GM19455 (cell line): Measurements from ENCODE around the gene SGCA.

Experiments
- ATAC-seq: cut with Tn5 transposase; IDR thresholded peaks from one replicate; pipeline ENCODE4 v1.9.1; 2021; ENCODE audit not compliant: unreplicated experiment

The SGCA gene

GRCh38 chr17:50192618-50193291, 26.9 kb downstream of the SGCA start:
- ATAC-seq: no peak

- ATAC-seq: no peak
Measured at GRCh38 chr17:50194140-50194933, 28.5 kb downstream of the SGCA start.

GRCh38 chr17:50194934-50195865, 29.4 kb downstream of the SGCA start:
- ATAC-seq: no peak

GRCh38 chr17:50196036-50196435, 30.2 kb downstream of the SGCA start:
- no peak for ATAC-seq

GRCh38 chr17:50196826-50197225, 31.0 kb downstream of the SGCA start:
- ATAC-seq: no peak

GRCh38 chr17:50198026-50198669, 32.3 kb downstream of the SGCA start:
- ATAC-seq: no peak

GRCh38 chr17:50199211-50199802, 33.5 kb downstream of the SGCA start:
- no peak for ATAC-seq

GRCh38 chr17:50199803-50200456, 34.1 kb downstream of the SGCA start:
- ATAC-seq: peak; percentile 26

- ATAC-seq: peak; percentile 69
Measured at GRCh38 chr17:50200457-50201275, 34.9 kb downstream of the SGCA start.

GRCh38 chr17:50201276-50201854, 35.6 kb downstream of the SGCA start, which contains the start of gene COL1A1:
Gene COL1A1, minus strand, starts transcription at chr17:50201631. Its CDS starts 118 bp downstream, at chr17:50201513.
- no peak for ATAC-seq

GRCh38 chr17:50203086-50203485, 37.3 kb downstream of the SGCA start:
- no peak for ATAC-seq

GRCh38 chr17:50203604-50204345, 38.0 kb downstream of the SGCA start:
- ATAC-seq: no peak

- no peak for ATAC-seq
Measured at GRCh38 chr17:50204431-50204830, 38.6 kb downstream of the SGCA start.

- no peak for ATAC-seq
Measured at GRCh38 chr17:50205111-50205962, 39.5 kb downstream of the SGCA start.

GRCh38 chr17:50205963-50206505, 40.2 kb downstream of the SGCA start:
- no peak for ATAC-seq

- no peak for ATAC-seq
Measured at GRCh38 chr17:50206604-50207293, 40.9 kb downstream of the SGCA start.
